ENCODE results near the gene ADAM17. TPM values are rescaled to one million over a fixed set of nuclear protein-coding genes. Genes with fewer than 3 reads are reported as not detected.

The ADAM17 gene
- total RNA-seq, 2 donors from 2014 or later = 49.1 to 50.4 TPM

- no peak overlapping the region for H3K4me3 Mint-ChIP-seq
- H3K27me3 Mint-ChIP-seq (ENCODE audit: insufficient read depth) = no peaks in the 10 kb centered on the region
- Histone ChIP-seq H3K9ac (ENCODE audit: extremely low read depth, low read length, poor library complexity, severe bottlenecking) (no peak overlapping the region), H3K9me3 (ENCODE audit: control insufficient read depth, low read length) (no peaks in the 10 kb centered on the region), H3K36me3 (ENCODE audit: control insufficient read depth, insufficient read depth, low read length) (peaks cover 22% of the 10 kb centered on the region), H3K27ac (ENCODE audit: low read depth, low read length) (no peak overlapping the region), H3K4me1 (ENCODE audit: control insufficient read depth, insufficient read depth, low read length) (no peaks in the 10 kb centered on the region), H3K27me3 (ENCODE audit: control insufficient read depth, insufficient read depth, low read length, poor library complexity, severe bottlenecking) (no peaks in the 10 kb centered on the region), H3K4me3 (ENCODE audit: low read length) (no peak overlapping the region)
- WGBS, 2 experiments (ENCODE audit: insufficient coverage in 1 of 2, insufficient read length in 1 of 2) = 91 to 96% methylated on average over 4 to 5 of the region's 5 CpGs
- no peak for DNase-seq
- peaks cover 23% of the 10 kb centered on the region for H3K4me1 Mint-ChIP-seq
- H3K9me3 Mint-ChIP-seq = no peaks in the 10 kb centered on the region
- H3K36me3 Mint-ChIP-seq (ENCODE audit: low read depth) = peaks cover 17% of the 10 kb centered on the region
- TF ChIP-seq CTCF (conservative IDR thresholded peaks at IDR 0.05) = no peak
- no peak overlapping the region for H3K27ac Mint-ChIP-seq
These were observed 10.1 kb downstream of the ADAM17 start for GRCh38 chr2:9545502-9545901.

GRCh38 chr2:9543557-9543956, 12.1 kb downstream of the ADAM17 start:
- DNase-seq = no peak
- Histone ChIP-seq H3K27me3 (ENCODE audit: control insufficient read depth, insufficient read depth, low read length, poor library complexity, severe bottlenecking) (no peaks in the 10 kb centered on the region), H3K9me3 (ENCODE audit: control insufficient read depth, low read length) (no peaks in the 10 kb centered on the region), H3K4me3 (ENCODE audit: low read length) (no peak overlapping the region), H3K27ac (ENCODE audit: low read depth, low read length) (no peak overlapping the region), H3K36me3 (ENCODE audit: control insufficient read depth, insufficient read depth, low read length) (peaks cover 37% of the 10 kb centered on the region), H3K9ac (ENCODE audit: extremely low read depth, low read length, poor library complexity, severe bottlenecking) (no peak overlapping the region), H3K4me1 (ENCODE audit: control insufficient read depth, insufficient read depth, low read length) (no peaks in the 10 kb centered on the region)
- Mint-ChIP-seq H3K4me1 (peaks cover 14% of the 10 kb centered on the region), H3K9me3 (no peaks in the 10 kb centered on the region), H3K36me3 (ENCODE audit: low read depth) (peaks cover 17% of the 10 kb centered on the region), H3K27ac (no peak overlapping the region), H3K27me3 (ENCODE audit: insufficient read depth) (no peaks in the 10 kb centered on the region), H3K4me3 (no peak overlapping the region)
- WGBS, 2 experiments (ENCODE audit: insufficient coverage in 1 of 2, insufficient read length in 1 of 2) = 93 to 100% methylated on average over 1 of the region's 1 CpG
- TF ChIP-seq CTCF (conservative IDR thresholded peaks at IDR 0.05) = no peak

DNA sequence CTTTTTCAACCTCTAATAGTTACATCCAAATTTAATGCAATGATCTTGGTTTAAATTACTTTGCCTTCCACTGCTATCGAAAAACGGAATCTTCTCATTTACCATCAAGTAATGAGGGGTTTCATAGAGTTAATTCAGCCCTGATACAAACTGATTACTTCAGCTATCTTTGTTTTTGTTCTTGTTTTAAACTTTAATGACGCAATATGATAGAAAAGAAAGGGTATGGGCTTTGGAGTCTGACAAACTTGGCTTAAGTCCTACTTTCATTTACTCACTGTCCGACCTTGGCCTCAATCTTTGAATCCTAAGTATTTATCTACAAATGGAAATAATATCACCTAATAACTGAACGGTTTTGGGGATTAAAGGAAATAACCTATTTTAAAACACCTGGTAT, 16.1 kb downstream of the ADAM17 start:
- no peak overlapping the region for H3K4me3 ChIP-seq (ENCODE audit: low read length)
- Mint-ChIP-seq H3K4me3 (no peak overlapping the region), H3K4me1 (peaks cover 2% of the 10 kb centered on the region), H3K27ac (no peak overlapping the region), H3K27me3 (ENCODE audit: insufficient read depth) (no peaks in the 10 kb centered on the region), H3K36me3 (ENCODE audit: low read depth) (peaks cover 28% of the 10 kb centered on the region), H3K9me3 (no peaks in the 10 kb centered on the region)
- H3K27ac ChIP-seq (ENCODE audit: low read depth, low read length) = no peak overlapping the region
- WGBS, 2 experiments (ENCODE audit: insufficient coverage in 1 of 2, insufficient read length in 1 of 2) = 91% methylated on average over 4 of the region's 5 CpGs; no CpG with 5 or more reads in 1 of the 2 experiments
- peaks cover 54% of the 10 kb centered on the region for H3K36me3 ChIP-seq (ENCODE audit: control insufficient read depth, insufficient read depth, low read length)
- H3K4me1 ChIP-seq (ENCODE audit: control insufficient read depth, insufficient read depth, low read length) = no peaks in the 10 kb centered on the region
- no peak for DNase-seq
- no peak overlapping the region for H3K9ac ChIP-seq (ENCODE audit: extremely low read depth, low read length, poor library complexity, severe bottlenecking)
- H3K27me3 ChIP-seq (ENCODE audit: control insufficient read depth, insufficient read depth, low read length, poor library complexity, severe bottlenecking) = no peaks in the 10 kb centered on the region
- H3K9me3 ChIP-seq (ENCODE audit: control insufficient read depth, low read length) = no peaks in the 10 kb centered on the region
- no peak for TF ChIP-seq CTCF (conservative IDR thresholded peaks at IDR 0.05)

Measured in endodermal cell (in vitro differentiated cells).